ENCODE results near the gene GRM7.

DNA sequence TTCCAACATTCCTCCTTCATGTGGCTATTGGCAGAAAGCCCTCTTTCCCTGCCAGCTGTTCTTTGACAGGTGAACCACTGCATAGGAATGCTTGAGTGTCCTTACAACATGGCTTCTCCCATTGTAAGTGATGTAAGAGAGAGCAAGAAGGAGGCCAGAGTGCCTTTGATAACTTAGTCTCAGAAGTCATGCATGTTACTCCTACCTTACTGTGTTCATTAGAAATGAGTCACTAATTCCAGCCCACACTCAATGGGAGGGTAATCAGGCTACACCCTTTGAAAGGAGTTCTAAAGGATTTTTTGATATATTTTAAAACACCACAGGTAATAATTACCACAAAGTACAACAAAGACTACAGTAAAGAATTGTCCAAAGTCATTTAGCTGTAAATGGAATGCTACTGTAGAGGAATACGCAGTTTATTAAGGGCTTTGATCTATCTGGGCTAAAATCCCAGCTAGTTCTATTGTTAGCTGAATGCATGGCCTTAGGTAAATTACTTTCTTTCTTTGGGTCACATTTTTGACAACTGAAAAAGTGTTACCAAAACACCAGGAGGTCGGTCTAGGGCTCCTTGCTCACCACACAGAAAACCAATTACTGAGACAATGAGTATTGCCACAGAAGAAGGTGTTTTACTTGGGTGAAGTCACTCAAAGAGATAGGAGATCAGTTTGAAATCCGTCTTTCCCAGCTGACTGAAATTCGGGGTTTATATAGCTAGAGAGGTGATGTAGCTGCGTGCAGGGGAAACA lies 154.9 kb downstream of the GRM7 start:
- TF ChIP-seq, protein P1, sequence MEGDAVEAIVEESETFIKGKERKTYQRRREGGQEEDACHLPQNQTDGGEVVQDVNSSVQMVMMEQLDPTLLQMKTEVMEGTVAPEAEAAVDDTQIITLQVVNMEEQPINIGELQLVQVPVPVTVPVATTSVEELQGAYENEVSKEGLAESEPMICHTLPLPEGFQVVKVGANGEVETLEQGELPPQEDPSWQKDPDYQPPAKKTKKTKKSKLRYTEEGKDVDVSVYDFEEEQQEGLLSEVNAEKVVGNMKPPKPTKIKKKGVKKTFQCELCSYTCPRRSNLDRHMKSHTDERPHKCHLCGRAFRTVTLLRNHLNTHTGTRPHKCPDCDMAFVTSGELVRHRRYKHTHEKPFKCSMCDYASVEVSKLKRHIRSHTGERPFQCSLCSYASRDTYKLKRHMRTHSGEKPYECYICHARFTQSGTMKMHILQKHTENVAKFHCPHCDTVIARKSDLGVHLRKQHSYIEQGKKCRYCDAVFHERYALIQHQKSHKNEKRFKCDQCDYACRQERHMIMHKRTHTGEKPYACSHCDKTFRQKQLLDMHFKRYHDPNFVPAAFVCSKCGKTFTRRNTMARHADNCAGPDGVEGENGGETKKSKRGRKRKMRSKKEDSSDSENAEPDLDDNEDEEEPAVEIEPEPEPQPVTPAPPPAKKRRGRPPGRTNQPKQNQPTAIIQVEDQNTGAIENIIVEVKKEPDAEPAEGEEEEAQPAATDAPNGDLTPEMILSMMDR (IDR thresholded peaks at IDR 0.05 in 4 of 5, conservative IDR thresholded peaks at IDR 0.05 in 1 of 5) = no peak
- no peak for TF ChIP-seq POLR2A (IDR thresholded peaks at IDR 0.05)

All from gastrocnemius medialis (tissue), 4 donors.